HepG2 (cell line): ENCODE results near the gene MAGEA10. TPM values are rescaled to one million over a fixed set of nuclear protein-coding genes. Genes with fewer than 3 reads are reported as not detected.

ENCODE experiments used
- ATAC-seq: fragments of 200-7000 bp; cut with Tn5 transposase; 3 replicates; pipeline ENCODE4 v1.9.1; 2020; ENCODE audit warnings: mild to moderate bottlenecking, moderate library complexity
- BruUV-seq: library from RNA; stranded (reverse); fragments of 400-500 nt; replicated peaks from 2 replicates; lab custom pipeline; 2021; lab: Mats Ljungman, UMichigan
- CTCF ChIA-PET: fragments of 300-600 bp; formaldehyde crosslinking; extraction: SDS; loops from one replicate; lab custom pipeline; 2021; ENCODE audit warnings: low total read pairs, inconsistent platforms, low intra/inter-chr PET ratio; lab: Yijun Ruan, JAX
- POLR2A ChIA-PET: fragments of 350-600 bp; sonication (Branson Sonifier 250); formaldehyde crosslinking; loops from one replicate; lab custom pipeline; 2020; ENCODE audit warnings: antibody characterized with exemption, inconsistent platforms; lab: Yijun Ruan, JAX
- DNase-seq: peaks from one replicate; pipeline ENCODE4 v3.0.0-alpha.2; 2015; ENCODE audit warnings: low spot score
- FAIRE-seq: peaks from 3 replicates; lab custom pipeline; 2011; peaks lifted over from hg19 to GRCh38; lab: Jason Lieb, UNC
- H2AFZ ChIP-seq: one replicate; pipeline ENCODE4 v1.6.1; 2011; ENCODE audit warnings: low read length, inconsistent platforms
- H3K27ac ChIP-seq: fragments of 300-600 bp; 3 replicates; pipeline ENCODE4 v1.8.0; 2011; ENCODE audit warnings: mixed run types, mild to moderate bottlenecking, mixed read lengths, low read length, inconsistent platforms; ENCODE audit not compliant: insufficient read depth; ENCODE audit errors: extremely low read length
- H3K27me3 ChIP-seq, 2 experiments: fragments of 200-600 bp in 1 of 2; 2 replicates in 1 of 2; 3 replicates in 1 of 2; pipeline versions ENCODE4 v1.6.0 to v1.8.0; 2011; ENCODE audit warnings: low read length in 2 of 2, mild to moderate bottlenecking in 2 of 2, moderate library complexity in 2 of 2, inconsistent platforms in 1 of 2; ENCODE audit not compliant: insufficient read depth in 2 of 2, control insufficient read depth in 1 of 2
- H3K36me3 ChIP-seq, 2 experiments: fragments of 200-600 bp in 1 of 2; replicated peaks in 1 of 2; 2 replicates in 1 of 2; 3 replicates in 1 of 2; pipeline versions ENCODE4 v1.5.1 to v1.8.0; 2011; ENCODE audit warnings: low read length in 2 of 2, inconsistent platforms in 1 of 2; ENCODE audit not compliant: insufficient read depth in 2 of 2, control insufficient read depth in 1 of 2
- H3K4me1 ChIP-seq: 2 replicates; pipeline ENCODE4 v1.5.1; 2012; ENCODE audit warnings: low read length, inconsistent platforms; ENCODE audit not compliant: insufficient read depth
- H3K4me2 ChIP-seq: 2 replicates; pipeline ENCODE4 v1.6.0; 2011; ENCODE audit warnings: low read depth, low read length, inconsistent platforms
- H3K4me3 ChIP-seq, 3 experiments: fragments of 200-600 bp in 1 of 3; sonication (generic), shearing (Covaris generic) in 1 of 3; replicated peaks in 1 of 3; 2 replicates each; pipeline ENCODE4 v1.5.1; 2011 to 2016; ENCODE audit warnings: low read length in 3 of 3, inconsistent platforms in 2 of 3, low read depth in 2 of 3, mild to moderate bottlenecking in 2 of 3, control low read depth in 1 of 3, mixed read lengths in 1 of 3; ENCODE audit not compliant: insufficient read depth in 1 of 3
- H3K79me2 ChIP-seq: one replicate; pipeline ENCODE4 v1.6.1; 2011; ENCODE audit warnings: low read length, inconsistent platforms; ENCODE audit not compliant: insufficient read depth
- H3K9ac ChIP-seq: 2 replicates; pipeline ENCODE4 v1.6.0; 2011; ENCODE audit warnings: mild to moderate bottlenecking, low read depth, low read length, inconsistent platforms; ENCODE audit not compliant: insufficient read depth
- H3K9me3 ChIP-seq: 2 replicates; pipeline ENCODE4 v1.5.1; 2012; ENCODE audit warnings: mild to moderate bottlenecking, low read length
- H4K20me1 ChIP-seq: 2 replicates; pipeline ENCODE4 v1.6.0; 2011; ENCODE audit warnings: inconsistent platforms, mild to moderate bottlenecking, low read length, moderate library complexity; ENCODE audit not compliant: insufficient read depth
- GABPA ChIP-seq, 2 experiments: IDR thresholded peaks; 2 replicates each; pipeline ENCODE4 v1.6.1; 2011 to 2016; ENCODE audit warnings: low read depth in 2 of 2, low read length in 1 of 2, missing biosample characterization in 1 of 2, missing genetic modification characterization in 1 of 2
- GTF2F1 ChIP-seq: fragments of 150-350 bp; IDR thresholded peaks from 2 replicates; pipeline ENCODE4 v1.6.1; 2014; ENCODE audit warnings: low read length
- HNF1A ChIP-seq, 2 experiments: sonication (generic) in 1 of 2; formaldehyde crosslinking in 1 of 2; IDR thresholded peaks; 2 replicates each; pipeline versions ENCODE4 v1.4.0 to v1.6.1; 2016 to 2020; ENCODE audit warnings: borderline replicate concordance in 1 of 2, low read depth in 1 of 2, mild to moderate bottlenecking in 1 of 2, missing genetic modification reagents in 1 of 2
- HNF4A ChIP-seq: sonication (generic); formaldehyde crosslinking; IDR thresholded peaks from 2 replicates; pipeline ENCODE4 v1.4.0; 2020; ENCODE audit warnings: missing genetic modification reagents
- KDM2A ChIP-seq: sonication (generic); formaldehyde crosslinking; IDR thresholded peaks from 2 replicates; pipeline ENCODE4 v1.4.0; 2020; ENCODE audit warnings: low read depth, missing genetic modification reagents, borderline replicate concordance
- MBNL3 ChIP-seq: fragments of 250-450 bp; sonication (Bioruptor Pico); conservative IDR thresholded peaks from 2 replicates; pipeline ENCODE4 v1.8.0; 2022; ENCODE audit warnings: mild to moderate bottlenecking, inconsistent platforms
- SIX1 ChIP-seq: sonication (generic); formaldehyde crosslinking; IDR thresholded peaks from 2 replicates; pipeline ENCODE4 v1.4.0; 2020; ENCODE audit warnings: missing genetic modification reagents, borderline replicate concordance
- TFE3 ChIP-seq: IDR thresholded peaks from 2 replicates; pipeline ENCODE4 v1.6.1; 2016
- WIZ ChIP-seq: sonication (generic); formaldehyde crosslinking; IDR thresholded peaks from 2 replicates; pipeline ENCODE4 v1.5.1; 2020; ENCODE audit warnings: mild to moderate bottlenecking, missing genetic modification reagents
- ZNF101 ChIP-seq: sonication (generic); formaldehyde crosslinking; IDR thresholded peaks from 2 replicates; pipeline ENCODE4 v1.4.0; 2020; ENCODE audit warnings: mild to moderate bottlenecking, low read depth, missing genetic modification reagents, borderline replicate concordance
- ZNF333 ChIP-seq: sonication (generic); formaldehyde crosslinking; IDR thresholded peaks from 2 replicates; pipeline ENCODE4 v1.4.0; 2020; ENCODE audit warnings: mild to moderate bottlenecking, missing genetic modification reagents, borderline replicate concordance
- ZSCAN5A ChIP-seq: sonication (generic); formaldehyde crosslinking; IDR thresholded peaks from 2 replicates; pipeline ENCODE4 v1.8.0; 2022; ENCODE audit warnings: mild to moderate bottlenecking, missing genetic modification reagents, borderline replicate concordance
- WGBS: methylation state at CpG from one replicate; pipeline ENCODE4 v1.1.6; 2017; ENCODE audit warnings: low lambda C conversion rate; 5-methylcytosine and 5-hydroxymethylcytosine counted together
- in situ Hi-C: cut with HindIII; loops from 2 replicates; pipeline ENCODE4 v1.10.0; 2017; ENCODE audit warnings: low pct_unique_long_range_greater_than_20kb; ENCODE audit not compliant: extremely low pct_ligation_motif_present
- intact Hi-C: fragments of 100-400 bp; cut with micrococcal nuclease; formaldehyde crosslinking; loops from one replicate; pipeline ENCODE4 v1.10.0; 2022; ENCODE audit not compliant: unreplicated experiment
- polyA plus RNA-seq, 8 experiments: library from polyadenylated mRNA; depleted of rRNA in 3 of 8; stranded (reverse) in 7 of 8; unstranded in 1 of 8; fragments of >200 nt; fragmentation: Illumina TruSeq in 4 of 8; extraction: Trizol in 4 of 8; gene quantifications; 2 replicates each; pipeline versions ENCODE4 v1.2.1 to v1.2.3, GENCODE V29; 2011 to 2016; ENCODE audit warnings: low read depth in 4 of 8, missing spikeins in 1 of 8, mixed read lengths in 1 of 8; ENCODE audit not compliant: insufficient read depth in 1 of 8
- total RNA-seq, 5 experiments: library from RNA; depleted of rRNA; stranded (reverse); fragments of >200 nt; fragmentation: Illumina TruSeq; extraction: Trizol; gene quantifications; 2 replicates each; pipeline ENCODE4 v1.2.3, GENCODE V29; 2016; ENCODE audit warnings: low read depth in 1 of 5

Gene MAGEA10
- total and polyA plus RNA-seq, 2 of the 13 experiments (the other 11 are each of a cell fraction or from before 2014, with no cell fraction given): not detected

GRCh38 chrX:152136312-152136711, 2.1 kb downstream of the MAGEA10 start (continued):
- TF ChIP-seq HNF1A (IDR thresholded peaks at IDR 0.05; ENCODE audit: low read depth) (no peak), HNF1A (CRISPR knock-in tag; IDR thresholded peaks at IDR 0.05; ENCODE audit: borderline replicate concordance) (no peak)

GRCh38 chrX:152131525-152131924, 6.9 kb downstream of the MAGEA10 start:
- Histone ChIP-seq H3K27ac (no peak overlapping the region), H4K20me1 (no peaks in the 10 kb centered on the region), H3K27me3 (0 out of 5 replicates have a peak, but pooled peaks cover 0 to 2% of the 10 kb centered on the region in 2 experiments), H3K9me3 (no peaks in the 10 kb centered on the region), H3K4me1 (no peaks in the 10 kb centered on the region), H3K9ac (no peak overlapping the region), H3K36me3 (no peaks in the 10 kb centered on the region), H3K4me3 (no peak overlapping the region), H3K4me2 (no peak overlapping the region), H2AFZ (no peak overlapping the region), H3K79me2 (no peaks in the 10 kb centered on the region)
- TF ChIP-seq GABPA (IDR thresholded peaks at IDR 0.05; ENCODE audit: low read depth, low read length): no peak
- TF ChIP-seq GABPA (CRISPR knock-in tag; IDR thresholded peaks at IDR 0.05; ENCODE audit: low read depth): no peak
- no peak for TF ChIP-seq ZSCAN5A (CRISPR knock-in tag)
- no peak for TF ChIP-seq TFE3
- TF ChIP-seq ZNF101 (CRISPR knock-in tag): no peak
- no peak for TF ChIP-seq KDM2A (CRISPR knock-in tag)
- no peak for TF ChIP-seq GTF2F1
- no peak for TF ChIP-seq MBNL3 (CRISPR knock-in tag)
- TF ChIP-seq HNF4A (CRISPR knock-in tag): no peak
- no peak for TF ChIP-seq ZNF333 (CRISPR knock-in tag)
- TF ChIP-seq WIZ: no peak
- no peak for TF ChIP-seq SIX1 (CRISPR knock-in tag)
- FAIRE-seq (no peak), ATAC-seq (no peak), DNase-seq (no peak)
- CTCF ChIA-PET: no interaction called here
- in situ Hi-C loops: no loop called here
- POLR2A ChIA-PET: no interaction called here
- intact Hi-C loops: no loop called here
- no TSS peak for BruUV-seq
- no CpG with 5 or more reads among the region's 1 CpG for WGBS
